Osteocyte (in vitro differentiated cells): ENCODE data around the gene DHRS7B. TPM values are rescaled to one million over a fixed set of nuclear protein-coding genes. Genes with fewer than 3 reads are reported as not detected.

Source experiments
- DNase-seq: peaks from one replicate; pipeline ENCODE4 v3.0.0; 2021; ENCODE audit warnings: mixed read lengths; ENCODE audit not compliant: unreplicated experiment; ENCODE audit errors: extremely low spot score
- H3K27ac Mint-ChIP-seq: one replicate; pipeline ENCODE4 v1.8.0; 2021; ENCODE audit warnings: mild to moderate bottlenecking, mixed read lengths; ENCODE audit not compliant: unreplicated experiment
- H3K27me3 Mint-ChIP-seq: one replicate; pipeline ENCODE4 v1.8.0; 2021; ENCODE audit warnings: mixed read lengths; ENCODE audit not compliant: unreplicated experiment
- H3K36me3 Mint-ChIP-seq: one replicate; pipeline ENCODE4 v1.8.0; 2021; ENCODE audit warnings: mixed read lengths; ENCODE audit not compliant: unreplicated experiment
- H3K4me1 Mint-ChIP-seq: one replicate; pipeline ENCODE4 v1.8.0; 2021; ENCODE audit warnings: mixed read lengths; ENCODE audit not compliant: unreplicated experiment
- H3K4me3 Mint-ChIP-seq: one replicate; pipeline ENCODE4 v1.8.0; 2021; ENCODE audit warnings: mild to moderate bottlenecking, moderate library complexity, mixed read lengths; ENCODE audit not compliant: unreplicated experiment
- H3K9me3 Mint-ChIP-seq: one replicate; pipeline ENCODE4 v1.8.0; 2021; ENCODE audit warnings: mixed read lengths; ENCODE audit not compliant: unreplicated experiment
- CTCF ChIP-seq: fragments of 200-600 bp; sonication (generic); IDR thresholded peaks from 2 replicates; pipeline ENCODE4 v1.5.0; 2021; ENCODE audit warnings: antibody characterized with exemption, mild to moderate bottlenecking, moderate library complexity
- total RNA-seq: library from RNA; stranded (reverse); gene quantifications from 2 replicates; pipeline ENCODE4 v1.2.1, GENCODE V29; 2021

DHRS7B gene
- total RNA-seq, 1 donor from 2014 or later: 15.7 TPM

- Mint-ChIP-seq H3K9me3 (no peaks in the 10 kb centered on the region), H3K4me1 (peaks cover 29% of the 10 kb centered on the region), H3K4me3 (peak overlapping the region; percentile 87), H3K27me3 (no peaks in the 10 kb centered on the region), H3K36me3 (peaks cover 6% of the 10 kb centered on the region), H3K27ac (no peak overlapping the region)
- TF ChIP-seq CTCF: no peak
- DNase-seq: no peak
Observed at GRCh38 chr17:21211825-21212479, 85.2 kb downstream of the DHRS7B start.

- TF ChIP-seq CTCF: no peak
- Mint-ChIP-seq H3K4me1 (peaks cover 29% of the 10 kb centered on the region), H3K4me3 (peak overlapping the region; percentile 87), H3K9me3 (no peaks in the 10 kb centered on the region), H3K27me3 (no peaks in the 10 kb centered on the region), H3K27ac (peak overlapping the region; percentile 69), H3K36me3 (peaks cover 6% of the 10 kb centered on the region)
- no peak for DNase-seq
Observed at GRCh38 chr17:21212826-21213637, 86.3 kb downstream of the DHRS7B start.

- peak overlapping the region; percentile 87 for H3K4me3 Mint-ChIP-seq
- no peak for DNase-seq
- TF ChIP-seq CTCF: no peak
Observed at GRCh38 chr17:21213638-21214014, 86.9 kb downstream of the DHRS7B start.

GRCh38 chr17:21214015-21214776 is 87.4 kb downstream of the DHRS7B start, which contains the start of gene TMEM11:
TSS of gene TMEM11 (minus strand) at chr17:21214161. CDS start at chr17:21214152, 9 bp downstream.
- Mint-ChIP-seq H3K4me3 (peak within 1 kb of the TSS; percentile 87), H3K27me3 (no peaks in the 10 kb centered on the region), H3K36me3 (peaks cover 6% of the 10 kb centered on the region), H3K4me1 (peaks cover 29% of the 10 kb centered on the region), H3K27ac (peak within 1 kb of the TSS; percentile 95), H3K9me3 (no peaks in the 10 kb centered on the region)
- TF ChIP-seq CTCF: peak; percentile 35
- peak; percentile 98 for DNase-seq

More at GRCh38 chr17:21213638-21214014, 86.9 kb downstream of the DHRS7B start:
- H3K9me3 Mint-ChIP-seq: no peaks in the 10 kb centered on the region
- peak overlapping the region; percentile 95 for H3K27ac Mint-ChIP-seq
- H3K36me3 Mint-ChIP-seq: peaks cover 6% of the 10 kb centered on the region
- peaks cover 29% of the 10 kb centered on the region for H3K4me1 Mint-ChIP-seq
- no peaks in the 10 kb centered on the region for H3K27me3 Mint-ChIP-seq
